EH (cell line): ENCODE results near the gene SOX6.
A peak's percentile ranks its signal among the peaks of the same experiment; 100 is the strongest.

Experiments used
- DNase-seq: peaks from one replicate; pipeline ENCODE4 v3.0.0-alpha.2; 2015; ENCODE audit warnings: low read depth

Gene SOX6

GRCh38 chr11:15993345-15993744 is 363.0 kb downstream of the SOX6 start:
- DNase-seq: no peak

GRCh38 chr11:15991215-15991614 is 365.1 kb downstream of the SOX6 start:
- no peak for DNase-seq

DNA sequence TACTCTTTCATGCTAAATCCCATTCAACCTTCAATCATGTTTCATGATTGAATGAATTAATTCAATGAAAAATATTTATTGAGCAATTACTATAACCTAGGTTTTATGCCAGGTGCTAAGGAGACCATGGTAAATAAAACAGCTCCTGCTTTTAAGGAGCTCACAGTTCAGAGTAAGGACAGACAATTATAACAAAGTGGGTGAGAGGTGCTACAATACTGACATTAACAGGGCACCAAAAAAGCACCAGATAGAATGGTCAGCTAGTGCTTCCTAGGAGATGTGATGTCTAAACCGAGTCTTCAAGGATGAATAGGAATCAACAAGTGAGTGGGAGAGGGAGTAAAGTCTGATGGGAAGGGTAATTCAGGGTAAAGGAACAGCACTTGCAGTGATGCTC is 366.7 kb downstream of the SOX6 start:
- DNase-seq: no peak

- DNase-seq: no peak
These were observed 367.6 kb downstream of the SOX6 start for GRCh38 chr11:15988693-15989231.

DNA sequence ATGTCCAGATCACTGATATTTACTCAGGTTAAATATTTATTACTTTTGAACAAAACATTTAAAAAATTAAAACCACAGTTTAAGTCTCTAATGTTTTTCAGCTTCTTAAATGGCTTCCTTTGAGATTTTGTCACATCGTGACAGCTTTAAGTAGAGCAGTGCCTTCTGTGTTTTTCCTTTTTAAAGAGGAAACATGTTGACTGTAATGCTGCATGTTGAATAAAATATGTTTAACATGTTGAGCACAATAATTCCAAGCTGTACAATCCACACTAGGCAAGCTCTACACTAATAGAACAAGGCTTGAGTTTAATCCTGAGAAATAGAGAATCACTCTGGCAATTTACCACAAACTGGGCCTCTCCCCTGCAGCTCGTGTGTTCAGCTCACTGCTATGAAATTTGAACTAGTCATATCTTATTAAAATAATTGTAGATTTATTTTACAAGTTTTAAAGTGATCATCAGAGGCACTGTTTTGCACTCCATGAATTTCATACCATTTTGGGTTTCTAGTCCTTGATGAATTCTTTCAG is 368.3 kb downstream of the SOX6 start:
- no peak for DNase-seq

DNA sequence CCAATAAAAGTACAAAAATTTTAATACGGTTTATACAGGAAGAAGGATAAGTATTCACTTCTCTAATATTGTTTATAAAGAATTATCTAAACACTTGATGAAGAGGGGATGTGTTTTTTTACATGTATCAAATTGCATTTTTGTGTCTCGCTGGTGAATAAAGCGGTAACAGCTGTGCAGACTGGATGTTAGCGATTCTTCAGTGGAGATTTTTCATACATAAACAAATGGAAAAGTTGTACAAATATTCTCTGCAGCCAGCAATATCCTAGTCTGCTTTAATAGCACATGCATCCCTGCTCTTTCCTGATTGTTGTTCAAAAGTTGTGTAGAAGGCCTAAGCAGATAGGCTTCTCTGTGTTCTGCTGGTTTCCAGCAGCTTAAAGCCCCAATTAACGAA is 369.3 kb downstream of the SOX6 start:
- no peak for DNase-seq

- DNase-seq: no peak
These were observed 370.5 kb downstream of the SOX6 start for GRCh38 chr11:15985860-15986139.

- DNase-seq: no peak
These were observed 371.1 kb downstream of the SOX6 start for GRCh38 chr11:15985127-15985859.

DNA sequence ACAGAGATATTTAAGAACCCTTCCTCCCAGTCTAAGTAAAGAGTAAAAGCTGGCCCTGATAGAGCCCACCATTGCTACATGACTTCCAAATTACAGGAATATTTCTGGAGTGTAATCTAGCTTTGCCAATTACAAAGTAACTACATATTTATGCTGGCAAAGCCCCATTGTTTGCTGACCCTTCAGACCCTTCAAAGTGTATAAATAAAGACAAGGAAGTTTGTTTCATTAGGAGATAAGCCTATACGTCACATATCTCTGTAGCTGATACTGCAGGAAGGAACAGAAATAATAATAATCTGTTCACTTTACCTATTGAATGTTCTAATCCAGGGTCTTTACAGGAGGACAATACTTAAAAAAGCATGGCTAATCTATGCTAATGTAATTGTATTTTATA is 375.1 kb downstream of the SOX6 start:
- DNase-seq: no peak

DNA sequence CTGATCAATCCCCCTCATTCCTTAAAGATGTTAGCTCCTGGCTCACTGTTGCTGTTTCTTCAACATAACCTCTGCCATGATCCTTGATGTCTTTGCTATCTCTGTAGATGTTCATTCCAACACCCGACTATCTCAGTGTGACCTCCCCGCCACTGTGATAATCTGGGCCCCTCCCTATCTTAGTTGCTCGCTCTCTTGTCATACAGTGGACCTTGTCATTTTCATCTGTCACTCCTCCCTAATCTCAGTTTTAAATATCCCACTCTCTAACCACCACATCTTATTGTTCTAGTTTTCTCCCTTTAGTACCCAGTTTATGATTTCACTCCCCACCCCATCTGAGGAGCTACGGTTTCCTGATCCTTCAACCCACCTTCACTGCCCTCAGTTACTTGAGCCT is 379.2 kb downstream of the SOX6 start:
- no peak for DNase-seq

GRCh38 chr11:15976433-15977045 is 379.8 kb downstream of the SOX6 start:
- peak; percentile 66 for DNase-seq

- no peak for DNase-seq
These were observed 380.6 kb downstream of the SOX6 start for GRCh38 chr11:15975742-15976141.

- no peak for DNase-seq
These were observed 383.5 kb downstream of the SOX6 start for GRCh38 chr11:15972838-15973237.

- DNase-seq: no peak
These were observed 385.2 kb downstream of the SOX6 start for GRCh38 chr11:15971215-15971546.

- DNase-seq: no peak
These were observed 385.7 kb downstream of the SOX6 start for GRCh38 chr11:15970506-15971214.

DNA sequence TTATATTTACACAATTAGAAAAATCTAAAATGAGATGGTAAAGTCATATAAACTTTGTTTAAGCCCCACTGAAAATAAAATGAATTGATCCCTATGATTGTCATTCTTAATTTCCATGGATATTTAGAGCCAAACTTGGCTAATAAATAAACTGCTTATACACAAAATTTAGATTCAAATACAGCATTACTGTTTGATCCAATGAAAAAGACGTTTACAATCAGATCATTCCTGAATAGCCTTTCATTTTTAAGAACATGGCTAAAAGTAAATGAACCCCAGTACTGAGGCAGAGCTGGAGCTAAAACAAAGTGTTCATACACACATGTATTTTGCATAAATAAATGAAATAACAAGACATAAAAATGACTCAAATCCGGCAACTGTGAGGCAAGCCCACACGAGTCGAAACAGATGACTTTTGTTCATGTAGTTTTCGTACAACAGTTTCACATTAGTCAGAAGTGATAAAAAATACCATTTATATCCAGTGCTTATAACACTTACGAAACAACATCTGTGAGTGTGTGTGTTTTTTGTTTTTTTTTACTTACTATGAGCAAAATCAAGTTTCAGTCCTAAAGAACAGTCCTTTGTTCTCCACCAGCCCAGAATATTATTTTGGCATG is 386.5 kb downstream of the SOX6 start:
- peak; percentile 72 for DNase-seq

- DNase-seq: peak; percentile 86
These were observed 387.1 kb downstream of the SOX6 start for GRCh38 chr11:15969281-15969680.

GRCh38 chr11:15968461-15969130 is 387.8 kb downstream of the SOX6 start:
- no peak for DNase-seq

DNA sequence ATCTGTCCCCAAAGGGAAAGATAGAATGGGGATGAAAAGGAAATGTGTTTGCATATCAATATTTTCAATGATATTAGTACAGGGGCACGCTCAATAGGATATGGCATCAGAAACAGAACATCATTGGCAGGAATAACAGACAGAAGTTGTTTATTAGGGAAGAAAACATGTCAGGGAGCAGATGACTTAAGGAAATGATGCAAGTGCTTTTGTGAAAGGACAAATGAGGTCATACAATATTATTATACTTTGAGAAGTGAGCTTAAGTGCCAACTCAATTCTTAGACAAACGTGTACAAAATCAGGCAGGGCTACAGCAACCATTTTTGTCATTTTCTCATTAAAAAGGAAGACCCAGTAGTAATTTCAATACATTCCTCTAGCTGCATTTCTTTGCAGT is 388.4 kb downstream of the SOX6 start:
- DNase-seq: peak; percentile 48

DNA sequence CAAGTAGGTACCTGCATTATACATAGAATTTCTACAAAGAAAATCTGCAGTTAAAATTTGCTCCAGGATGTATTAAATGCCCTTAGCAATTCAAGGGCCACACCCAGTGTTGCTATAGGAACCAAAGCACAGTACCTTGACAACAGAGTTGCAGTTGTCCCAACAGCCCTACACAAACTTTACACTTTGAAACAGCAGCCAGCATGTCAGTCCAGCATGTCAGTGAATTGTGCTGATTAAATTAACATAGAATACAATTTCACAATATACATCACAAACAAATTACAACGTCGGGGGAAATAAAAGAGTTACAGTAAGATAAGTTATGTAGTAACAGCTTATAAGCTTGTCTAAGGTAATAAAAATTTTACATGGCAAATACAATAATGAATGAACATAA is 389.2 kb downstream of the SOX6 start:
- no peak for DNase-seq

DNA sequence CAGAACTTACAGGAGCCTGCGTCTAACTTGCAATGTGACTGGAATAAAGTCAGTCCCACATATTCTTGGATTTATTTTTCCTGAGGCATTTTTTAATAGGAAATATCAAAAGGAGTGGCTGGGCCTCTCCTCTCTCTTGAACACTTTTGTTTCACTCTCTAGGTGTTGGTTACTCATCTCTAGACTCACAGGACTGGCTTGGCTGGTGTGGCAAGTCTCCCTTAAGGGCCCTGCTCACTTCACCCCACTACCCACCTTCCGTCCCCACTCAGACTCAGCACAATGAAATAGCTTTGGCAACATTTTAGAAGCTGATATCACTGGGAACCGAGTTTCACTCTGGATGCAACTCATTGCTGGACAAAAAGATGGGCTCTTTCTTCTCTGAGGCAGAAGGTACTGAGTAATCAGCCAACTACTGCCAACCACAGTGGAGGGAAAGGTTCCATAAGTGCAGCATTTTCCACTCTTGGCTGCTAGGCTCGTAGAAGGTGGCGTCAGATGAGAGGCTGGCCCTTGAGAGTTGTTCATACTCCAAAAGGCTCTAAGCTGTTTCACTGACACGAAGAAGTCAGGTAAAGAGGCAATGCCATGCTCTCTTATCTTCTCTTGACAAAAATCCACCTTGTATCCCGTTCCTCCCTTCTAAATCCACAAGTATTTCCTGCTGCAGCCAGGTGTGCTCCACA is 390.6 kb downstream of the SOX6 start:
- DNase-seq: no peak

- no peak for DNase-seq
These were observed 393.1 kb downstream of the SOX6 start for GRCh38 chr11:15963266-15963665.
